HepG2 (cell line): Measurements from ENCODE around the gene GALC. TPM values are rescaled to one million over a fixed set of nuclear protein-coding genes. Genes with fewer than 3 reads are reported as not detected.

Experiments
- ATAC-seq: fragments of 200-7000 bp; cut with Tn5 transposase; 3 replicates; pipeline ENCODE4 v1.9.1; 2020; ENCODE audit warnings: mild to moderate bottlenecking, moderate library complexity
- BruUV-seq: library from RNA; stranded (reverse); fragments of 400-500 nt; replicated peaks from 2 replicates; lab custom pipeline; 2021; lab: Mats Ljungman, UMichigan
- CTCF ChIA-PET: fragments of 300-600 bp; formaldehyde crosslinking; extraction: SDS; loops from one replicate; lab custom pipeline; 2021; ENCODE audit warnings: low total read pairs, inconsistent platforms, low intra/inter-chr PET ratio; lab: Yijun Ruan, JAX
- POLR2A ChIA-PET: fragments of 350-600 bp; sonication (Branson Sonifier 250); formaldehyde crosslinking; loops from one replicate; lab custom pipeline; 2020; ENCODE audit warnings: antibody characterized with exemption, inconsistent platforms; lab: Yijun Ruan, JAX
- DNase-seq: peaks from one replicate; pipeline ENCODE4 v3.0.0-alpha.2; 2015; ENCODE audit warnings: low spot score
- FAIRE-seq: peaks from 3 replicates; lab custom pipeline; 2011; peaks lifted over from hg19 to GRCh38; lab: Jason Lieb, UNC
- H2AFZ ChIP-seq: one replicate; pipeline ENCODE4 v1.6.1; 2011; ENCODE audit warnings: low read length, inconsistent platforms
- H3K27ac ChIP-seq: fragments of 300-600 bp; 3 replicates; pipeline ENCODE4 v1.8.0; 2011; ENCODE audit warnings: mixed run types, mild to moderate bottlenecking, mixed read lengths, low read length, inconsistent platforms; ENCODE audit not compliant: insufficient read depth; ENCODE audit errors: extremely low read length
- H3K27me3 ChIP-seq, 2 experiments: fragments of 200-600 bp in 1 of 2; 2 replicates in 1 of 2; 3 replicates in 1 of 2; pipeline versions ENCODE4 v1.6.0 to v1.8.0; 2011; ENCODE audit warnings: low read length in 2 of 2, mild to moderate bottlenecking in 2 of 2, moderate library complexity in 2 of 2, inconsistent platforms in 1 of 2; ENCODE audit not compliant: insufficient read depth in 2 of 2, control insufficient read depth in 1 of 2
- H3K36me3 ChIP-seq, 2 experiments: fragments of 200-600 bp in 1 of 2; replicated peaks in 1 of 2; 2 replicates in 1 of 2; 3 replicates in 1 of 2; pipeline versions ENCODE4 v1.5.1 to v1.8.0; 2011; ENCODE audit warnings: low read length in 2 of 2, inconsistent platforms in 1 of 2; ENCODE audit not compliant: insufficient read depth in 2 of 2, control insufficient read depth in 1 of 2
- H3K4me1 ChIP-seq: 2 replicates; pipeline ENCODE4 v1.5.1; 2012; ENCODE audit warnings: low read length, inconsistent platforms; ENCODE audit not compliant: insufficient read depth
- H3K4me2 ChIP-seq: 2 replicates; pipeline ENCODE4 v1.6.0; 2011; ENCODE audit warnings: low read depth, low read length, inconsistent platforms
- H3K4me3 ChIP-seq, 3 experiments: fragments of 200-600 bp in 1 of 3; sonication (generic), shearing (Covaris generic) in 1 of 3; replicated peaks in 1 of 3; 2 replicates each; pipeline ENCODE4 v1.5.1; 2011 to 2016; ENCODE audit warnings: low read length in 3 of 3, inconsistent platforms in 2 of 3, low read depth in 2 of 3, mild to moderate bottlenecking in 2 of 3, control low read depth in 1 of 3, mixed read lengths in 1 of 3; ENCODE audit not compliant: insufficient read depth in 1 of 3
- H3K79me2 ChIP-seq: one replicate; pipeline ENCODE4 v1.6.1; 2011; ENCODE audit warnings: low read length, inconsistent platforms; ENCODE audit not compliant: insufficient read depth
- H3K9ac ChIP-seq: 2 replicates; pipeline ENCODE4 v1.6.0; 2011; ENCODE audit warnings: mild to moderate bottlenecking, low read depth, low read length, inconsistent platforms; ENCODE audit not compliant: insufficient read depth
- H3K9me3 ChIP-seq: 2 replicates; pipeline ENCODE4 v1.5.1; 2012; ENCODE audit warnings: mild to moderate bottlenecking, low read length
- H4K20me1 ChIP-seq: 2 replicates; pipeline ENCODE4 v1.6.0; 2011; ENCODE audit warnings: inconsistent platforms, mild to moderate bottlenecking, low read length, moderate library complexity; ENCODE audit not compliant: insufficient read depth
- CENPT ChIP-seq: sonication (generic); formaldehyde crosslinking; IDR thresholded peaks from 2 replicates; pipeline ENCODE4 v1.8.0; 2022; ENCODE audit warnings: low read depth, mild to moderate bottlenecking, moderate library complexity, missing genetic modification reagents
- ERF ChIP-seq: IDR thresholded peaks from 2 replicates; pipeline ENCODE4 v1.6.1; 2018; ENCODE audit warnings: missing biosample characterization, missing genetic modification reagents
- FOXM1 ChIP-seq: sonication (generic); formaldehyde crosslinking; IDR thresholded peaks from 2 replicates; pipeline ENCODE4 v1.5.0; 2020; ENCODE audit warnings: missing genetic modification reagents
- HNRNPK ChIP-seq: fragments of 200-400 bp; formaldehyde crosslinking; IDR thresholded peaks from 2 replicates; pipeline ENCODE4 v1.6.1; 2018; ENCODE audit warnings: low read length, low read depth, moderate library complexity, mild to moderate bottlenecking; ENCODE audit not compliant: poor library complexity, severe bottlenecking
- PPARG ChIP-seq: conservative IDR thresholded peaks from 2 replicates; pipeline ENCODE4 v1.6.1; 2016; ENCODE audit warnings: missing biosample characterization, missing genetic modification reagents
- SKI ChIP-seq: fragments of 450-650 bp; IDR thresholded peaks from one replicate; pipeline ENCODE4 v1.6.1; 2018; ENCODE audit warnings: mild to moderate bottlenecking; ENCODE audit not compliant: partially characterized antibody
- SMYD3 ChIP-seq: sonication (generic); formaldehyde crosslinking; IDR thresholded peaks from 2 replicates; pipeline ENCODE4 v1.8.1; 2023; ENCODE audit warnings: mild to moderate bottlenecking, missing genetic modification reagents
- SNAPC2 ChIP-seq: sonication (generic); formaldehyde crosslinking; IDR thresholded peaks from 2 replicates; pipeline ENCODE4 v1.8.1; 2022; ENCODE audit warnings: mild to moderate bottlenecking, missing genetic modification reagents
- SYNCRIP ChIP-seq: fragments of 200-400 bp; formaldehyde crosslinking; IDR thresholded peaks from 2 replicates; pipeline ENCODE4 v1.6.1; 2018; ENCODE audit warnings: mild to moderate bottlenecking, low read depth, low read length; ENCODE audit not compliant: insufficient read depth
- WIZ ChIP-seq: sonication (generic); formaldehyde crosslinking; IDR thresholded peaks from 2 replicates; pipeline ENCODE4 v1.5.1; 2020; ENCODE audit warnings: mild to moderate bottlenecking, missing genetic modification reagents
- ZMYM2 ChIP-seq: sonication (generic); formaldehyde crosslinking; IDR thresholded peaks from 2 replicates; pipeline ENCODE4 v1.8.0; 2022; ENCODE audit warnings: mild to moderate bottlenecking, missing genetic modification reagents
- ZNF414 ChIP-seq: sonication (generic); formaldehyde crosslinking; IDR thresholded peaks from 2 replicates; pipeline ENCODE4 v1.5.0; 2020; ENCODE audit warnings: missing genetic modification reagents
- ZNF772 ChIP-seq: sonication (generic); formaldehyde crosslinking; IDR thresholded peaks from 2 replicates; pipeline ENCODE4 v1.5.0; 2020; ENCODE audit warnings: mild to moderate bottlenecking, missing genetic modification reagents
- ZSCAN25 ChIP-seq: sonication (generic); formaldehyde crosslinking; IDR thresholded peaks from 2 replicates; pipeline ENCODE4 v1.8.0; 2022; ENCODE audit warnings: mild to moderate bottlenecking, missing genetic modification reagents
- WGBS: methylation state at CpG from one replicate; pipeline ENCODE4 v1.1.6; 2017; ENCODE audit warnings: low lambda C conversion rate; 5-methylcytosine and 5-hydroxymethylcytosine counted together
- in situ Hi-C: cut with HindIII; loops from 2 replicates; pipeline ENCODE4 v1.10.0; 2017; ENCODE audit warnings: low pct_unique_long_range_greater_than_20kb; ENCODE audit not compliant: extremely low pct_ligation_motif_present
- intact Hi-C: fragments of 100-400 bp; cut with micrococcal nuclease; formaldehyde crosslinking; loops from one replicate; pipeline ENCODE4 v1.10.0; 2022; ENCODE audit not compliant: unreplicated experiment
- polyA plus RNA-seq, 8 experiments: library from polyadenylated mRNA; depleted of rRNA in 3 of 8; stranded (reverse) in 7 of 8; unstranded in 1 of 8; fragments of >200 nt; fragmentation: Illumina TruSeq in 4 of 8; extraction: Trizol in 4 of 8; gene quantifications; 2 replicates each; pipeline versions ENCODE4 v1.2.1 to v1.2.3, GENCODE V29; 2011 to 2016; ENCODE audit warnings: low read depth in 4 of 8, missing spikeins in 1 of 8, mixed read lengths in 1 of 8; ENCODE audit not compliant: insufficient read depth in 1 of 8
- total RNA-seq, 5 experiments: library from RNA; depleted of rRNA; stranded (reverse); fragments of >200 nt; fragmentation: Illumina TruSeq; extraction: Trizol; gene quantifications; 2 replicates each; pipeline ENCODE4 v1.2.3, GENCODE V29; 2016; ENCODE audit warnings: low read depth in 1 of 5
- TF ChIP-seq, protein P1 (sequence below), 2 experiments: fragments of 450-650 bp in 1 of 2; sonication (generic) in 1 of 2; formaldehyde crosslinking in 1 of 2; IDR thresholded peaks; 2 replicates each; pipeline versions ENCODE4 v1.6.1 to v1.8.0; 2016 to 2022; ENCODE audit warnings: antibody characterized with exemption in 1 of 2, mild to moderate bottlenecking in 1 of 2, missing genetic modification reagents in 1 of 2

The GALC gene
- total and polyA plus RNA-seq, 2 of the 13 experiments (the other 11 are each of a cell fraction or from before 2014, with no cell fraction given): not detected

DNA sequence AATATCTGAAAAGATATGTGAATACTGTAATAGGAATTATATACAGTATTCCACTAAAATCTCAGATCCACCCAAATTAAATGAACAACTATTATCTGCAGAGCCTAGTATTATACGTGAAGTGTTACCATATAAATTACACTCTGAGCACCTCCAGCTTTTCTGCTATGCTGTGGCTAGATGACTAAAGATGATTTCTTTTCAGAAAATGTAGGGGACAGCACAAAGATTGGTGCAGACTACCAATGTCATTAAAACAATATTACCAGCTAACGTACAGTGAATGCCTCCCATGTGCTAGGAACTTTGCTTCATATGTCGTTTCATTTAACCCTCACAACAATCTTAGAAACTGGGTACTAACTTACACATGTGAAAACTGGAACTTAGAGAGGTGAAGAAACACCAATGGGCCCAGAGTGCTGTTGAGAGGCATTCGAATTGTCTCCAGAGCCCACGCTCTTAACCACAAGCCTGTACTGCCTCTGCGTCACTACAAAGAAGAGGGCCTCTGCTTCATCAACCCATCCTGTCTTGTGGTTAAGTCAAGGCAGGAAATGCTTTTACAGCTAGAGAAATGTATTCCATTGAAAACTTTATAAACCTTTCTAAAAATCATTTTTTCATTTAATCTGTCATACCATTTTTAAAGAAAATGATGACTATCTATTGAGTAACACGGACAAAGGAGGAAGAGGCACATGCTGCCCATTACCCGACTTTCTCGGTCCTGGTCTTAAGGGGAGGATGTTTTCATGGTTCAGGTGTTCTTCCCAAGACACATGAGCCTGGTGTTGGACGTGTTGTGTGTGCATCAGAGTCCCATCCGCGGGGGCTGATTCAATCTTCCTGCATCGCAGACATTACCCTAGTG, 13.2 kb upstream of the GALC start:
- Histone ChIP-seq H4K20me1 (no peaks in the 10 kb centered on the region), H3K4me3 (no peak overlapping the region), H3K9me3 (no peaks in the 10 kb centered on the region), H3K27me3 (no peaks in the 10 kb centered on the region; a peak in 1 of 5 replicates), H3K36me3 (no peaks in the 10 kb centered on the region), H3K9ac (no peak overlapping the region), H3K4me1 (peaks cover 12% of the 10 kb centered on the region; the same call in 1 of the 2 replicates), H3K4me2 (no peak overlapping the region), H3K79me2 (no peaks in the 10 kb centered on the region), H3K27ac (no peak overlapping the region), H2AFZ (no peak overlapping the region)
- no peak for DNase-seq
- intact Hi-C loops (no loop called here), in situ Hi-C loops (loop anchor here (25.0 kb wide), 1 partner anchor 381 kb away; the partner anchor contains the start of gene SPATA7)
- ChIA-PET CTCF (no interaction called here), POLR2A (no interaction called here)
- BruUV-seq: no TSS peak
- TF ChIP-seq SMYD3 (CRISPR knock-in tag) (no peak), SNAPC2 (no peak), WIZ (CRISPR knock-in tag) (no peak), ERF (CRISPR knock-in tag) (no peak), ZNF772 (CRISPR knock-in tag) (no peak), ZMYM2 (CRISPR knock-in tag) (no peak), FOXM1 (CRISPR knock-in tag) (no peak), PPARG (CRISPR knock-in tag) (no peak), SKI (no peak), ZNF414 (CRISPR knock-in tag) (no peak), CENPT (CRISPR knock-in tag) (no peak), HNRNPK (no peak), SYNCRIP (no peak), ZSCAN25 (CRISPR knock-in tag) (no peak)
- TF ChIP-seq, protein P1, sequence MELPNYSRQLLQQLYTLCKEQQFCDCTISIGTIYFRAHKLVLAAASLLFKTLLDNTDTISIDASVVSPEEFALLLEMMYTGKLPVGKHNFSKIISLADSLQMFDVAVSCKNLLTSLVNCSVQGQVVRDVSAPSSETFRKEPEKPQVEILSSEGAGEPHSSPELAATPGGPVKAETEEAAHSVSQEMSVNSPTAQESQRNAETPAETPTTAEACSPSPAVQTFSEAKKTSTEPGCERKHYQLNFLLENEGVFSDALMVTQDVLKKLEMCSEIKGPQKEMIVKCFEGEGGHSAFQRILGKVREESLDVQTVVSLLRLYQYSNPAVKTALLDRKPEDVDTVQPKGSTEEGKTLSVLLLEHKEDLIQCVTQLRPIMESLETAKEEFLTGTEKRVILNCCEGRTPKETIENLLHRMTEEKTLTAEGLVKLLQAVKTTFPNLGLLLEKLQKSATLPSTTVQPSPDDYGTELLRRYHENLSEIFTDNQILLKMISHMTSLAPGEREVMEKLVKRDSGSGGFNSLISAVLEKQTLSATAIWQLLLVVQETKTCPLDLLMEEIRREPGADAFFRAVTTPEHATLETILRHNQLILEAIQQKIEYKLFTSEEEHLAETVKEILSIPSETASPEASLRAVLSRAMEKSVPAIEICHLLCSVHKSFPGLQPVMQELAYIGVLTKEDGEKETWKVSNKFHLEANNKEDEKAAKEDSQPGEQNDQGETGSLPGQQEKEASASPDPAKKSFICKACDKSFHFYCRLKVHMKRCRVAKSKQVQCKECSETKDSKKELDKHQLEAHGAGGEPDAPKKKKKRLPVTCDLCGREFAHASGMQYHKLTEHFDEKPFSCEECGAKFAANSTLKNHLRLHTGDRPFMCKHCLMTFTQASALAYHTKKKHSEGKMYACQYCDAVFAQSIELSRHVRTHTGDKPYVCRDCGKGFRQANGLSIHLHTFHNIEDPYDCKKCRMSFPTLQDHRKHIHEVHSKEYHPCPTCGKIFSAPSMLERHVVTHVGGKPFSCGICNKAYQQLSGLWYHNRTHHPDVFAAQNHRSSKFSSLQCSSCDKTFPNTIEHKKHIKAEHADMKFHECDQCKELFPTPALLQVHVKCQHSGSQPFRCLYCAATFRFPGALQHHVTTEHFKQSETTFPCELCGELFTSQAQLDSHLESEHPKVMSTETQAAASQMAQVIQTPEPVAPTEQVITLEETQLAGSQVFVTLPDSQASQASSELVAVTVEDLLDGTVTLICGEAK (IDR thresholded peaks at IDR 0.05): no peak
- TF ChIP-seq, protein P1 (CRISPR knock-in tag; IDR thresholded peaks at IDR 0.05): no peak
- FAIRE-seq: no peak
- no peak for ATAC-seq
- 70% methylated on average over 13 of the region's 13 CpGs for WGBS
